WTC11 (cell line): ENCODE measurements around the gene PDCL2.

ENCODE experiments used
- CREB1 ChIP-seq: sonication (generic); formaldehyde crosslinking; IDR thresholded peaks from 2 replicates; pipeline ENCODE4 v1.8.0; 2023; ENCODE audit warnings: mild to moderate bottlenecking, missing genetic modification reagents
- ESRRA ChIP-seq: sonication (generic); formaldehyde crosslinking; IDR thresholded peaks from 2 replicates; pipeline ENCODE4 v1.8.1; 2022; ENCODE audit warnings: mild to moderate bottlenecking, missing genetic modification reagents, borderline replicate concordance
- GABPB1 ChIP-seq: sonication (generic); formaldehyde crosslinking; IDR thresholded peaks from 2 replicates; pipeline ENCODE4 v1.8.1; 2023; ENCODE audit warnings: mild to moderate bottlenecking, missing genetic modification reagents
- MXD4 ChIP-seq: fragments of 250-450 bp; sonication (Bioruptor Pico); IDR thresholded peaks from 2 replicates; pipeline ENCODE4 v1.8.0; 2021; ENCODE audit warnings: mild to moderate bottlenecking, moderate library complexity, borderline replicate concordance
- NFE2L1 ChIP-seq: sonication (generic); formaldehyde crosslinking; IDR thresholded peaks from 2 replicates; pipeline ENCODE4 v1.8.1; 2023; ENCODE audit warnings: missing genetic modification reagents
- SP1 ChIP-seq: sonication (generic); formaldehyde crosslinking; conservative IDR thresholded peaks from 2 replicates; pipeline ENCODE4 v1.8.1; 2022; ENCODE audit warnings: missing genetic modification reagents
- TEAD4 ChIP-seq: sonication (generic); formaldehyde crosslinking; IDR thresholded peaks from 2 replicates; pipeline ENCODE4 v1.8.0; 2022; ENCODE audit warnings: mild to moderate bottlenecking, missing genetic modification reagents
- TF ChIP-seq, protein P1 (sequence below): fragments of 200-600 bp; IDR thresholded peaks from 2 replicates; pipeline ENCODE4 v1.8.0; 2022; ENCODE audit warnings: antibody characterized with exemption
- TF ChIP-seq, protein P2 (sequence below): sonication (generic); formaldehyde crosslinking; IDR thresholded peaks from 2 replicates; pipeline ENCODE4 v1.8.1; 2022; ENCODE audit warnings: low read depth, missing genetic modification reagents, borderline replicate concordance
- TF ChIP-seq, protein P3 (sequence below): sonication (generic); formaldehyde crosslinking; IDR thresholded peaks from 2 replicates; pipeline ENCODE4 v1.8.1; 2022; ENCODE audit warnings: missing genetic modification reagents, borderline replicate concordance

DNA sequence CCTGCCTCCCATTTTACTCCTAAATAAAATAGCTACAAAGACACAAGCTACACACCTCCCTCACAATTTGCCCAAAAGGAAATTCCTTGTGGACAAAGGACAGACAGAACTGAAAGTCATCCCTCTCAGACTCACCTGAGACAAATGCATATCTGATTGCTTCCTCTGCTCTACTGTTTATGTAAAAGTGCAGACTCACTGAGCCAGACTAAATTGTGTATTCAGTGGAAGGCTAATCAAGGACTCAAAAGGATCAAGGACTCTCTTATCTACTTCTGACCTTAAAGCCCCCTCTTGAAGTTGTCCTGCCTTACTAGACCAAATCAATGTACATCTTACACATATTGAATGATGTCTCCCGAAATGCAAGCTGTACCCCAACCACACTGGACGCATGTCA lies 3.9 kb downstream of the PDCL2 start:
- TF ChIP-seq, protein P1, sequence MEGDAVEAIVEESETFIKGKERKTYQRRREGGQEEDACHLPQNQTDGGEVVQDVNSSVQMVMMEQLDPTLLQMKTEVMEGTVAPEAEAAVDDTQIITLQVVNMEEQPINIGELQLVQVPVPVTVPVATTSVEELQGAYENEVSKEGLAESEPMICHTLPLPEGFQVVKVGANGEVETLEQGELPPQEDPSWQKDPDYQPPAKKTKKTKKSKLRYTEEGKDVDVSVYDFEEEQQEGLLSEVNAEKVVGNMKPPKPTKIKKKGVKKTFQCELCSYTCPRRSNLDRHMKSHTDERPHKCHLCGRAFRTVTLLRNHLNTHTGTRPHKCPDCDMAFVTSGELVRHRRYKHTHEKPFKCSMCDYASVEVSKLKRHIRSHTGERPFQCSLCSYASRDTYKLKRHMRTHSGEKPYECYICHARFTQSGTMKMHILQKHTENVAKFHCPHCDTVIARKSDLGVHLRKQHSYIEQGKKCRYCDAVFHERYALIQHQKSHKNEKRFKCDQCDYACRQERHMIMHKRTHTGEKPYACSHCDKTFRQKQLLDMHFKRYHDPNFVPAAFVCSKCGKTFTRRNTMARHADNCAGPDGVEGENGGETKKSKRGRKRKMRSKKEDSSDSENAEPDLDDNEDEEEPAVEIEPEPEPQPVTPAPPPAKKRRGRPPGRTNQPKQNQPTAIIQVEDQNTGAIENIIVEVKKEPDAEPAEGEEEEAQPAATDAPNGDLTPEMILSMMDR = no peak
- TF ChIP-seq SP1 (no peak), ESRRA (CRISPR knock-in tag) (no peak), TEAD4 (no peak), MXD4 (CRISPR knock-in tag) (no peak), CREB1 (no peak), GABPB1 (CRISPR knock-in tag) (no peak), NFE2L1 (no peak)
- TF ChIP-seq, protein P2, sequence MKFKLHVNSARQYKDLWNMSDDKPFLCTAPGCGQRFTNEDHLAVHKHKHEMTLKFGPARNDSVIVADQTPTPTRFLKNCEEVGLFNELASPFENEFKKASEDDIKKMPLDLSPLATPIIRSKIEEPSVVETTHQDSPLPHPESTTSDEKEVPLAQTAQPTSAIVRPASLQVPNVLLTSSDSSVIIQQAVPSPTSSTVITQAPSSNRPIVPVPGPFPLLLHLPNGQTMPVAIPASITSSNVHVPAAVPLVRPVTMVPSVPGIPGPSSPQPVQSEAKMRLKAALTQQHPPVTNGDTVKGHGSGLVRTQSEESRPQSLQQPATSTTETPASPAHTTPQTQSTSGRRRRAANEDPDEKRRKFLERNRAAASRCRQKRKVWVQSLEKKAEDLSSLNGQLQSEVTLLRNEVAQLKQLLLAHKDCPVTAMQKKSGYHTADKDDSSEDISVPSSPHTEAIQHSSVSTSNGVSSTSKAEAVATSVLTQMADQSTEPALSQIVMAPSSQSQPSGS (CRISPR knock-in tag) = no peak
- TF ChIP-seq, protein P3, sequence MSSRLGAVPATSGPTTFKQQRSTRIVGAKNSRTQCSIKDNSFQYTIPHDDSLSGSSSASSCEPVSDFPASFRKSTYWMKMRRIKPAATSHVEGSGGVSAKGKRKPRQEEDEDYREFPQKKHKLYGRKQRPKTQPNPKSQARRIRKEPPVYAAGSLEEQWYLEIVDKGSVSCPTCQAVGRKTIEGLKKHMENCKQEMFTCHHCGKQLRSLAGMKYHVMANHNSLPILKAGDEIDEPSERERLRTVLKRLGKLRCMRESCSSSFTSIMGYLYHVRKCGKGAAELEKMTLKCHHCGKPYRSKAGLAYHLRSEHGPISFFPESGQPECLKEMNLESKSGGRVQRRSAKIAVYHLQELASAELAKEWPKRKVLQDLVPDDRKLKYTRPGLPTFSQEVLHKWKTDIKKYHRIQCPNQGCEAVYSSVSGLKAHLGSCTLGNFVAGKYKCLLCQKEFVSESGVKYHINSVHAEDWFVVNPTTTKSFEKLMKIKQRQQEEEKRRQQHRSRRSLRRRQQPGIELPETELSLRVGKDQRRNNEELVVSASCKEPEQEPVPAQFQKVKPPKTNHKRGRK (CRISPR knock-in tag) = no peak
